IPS-11a (cell line): ENCODE results near the gene CHDH.

Experiments used
- H3K4me3 ChIP-seq: one replicate; pipeline ENCODE4 v1.5.1; 2013; ENCODE audit warnings: low read depth, low read length, control low read depth

CHDH gene

GRCh38 chr3:53763353-53763752, 82.9 kb downstream of the CHDH start:
- H3K4me3 ChIP-seq = no peak overlapping the region
